Vagina (tissue), 2 donors: Measurements from ENCODE around the gene CNTNAP5. TPM values are rescaled to one million over a fixed set of nuclear protein-coding genes. Genes with fewer than 3 reads are reported as not detected.

ENCODE experiments used
- DNase-seq, 2 donors: peaks; one replicate each; pipeline ENCODE4 v3.0.0-alpha.2; 2017; ENCODE audit errors: extremely low spot score in 2 of 2
- H3K27ac ChIP-seq: fragments of 200-600 bp; sonication (generic); one replicate; pipeline ENCODE4 v1.5.1; 2019
- H3K27me3 ChIP-seq: fragments of 200-600 bp; sonication (generic); one replicate; pipeline ENCODE4 v1.5.1; 2019
- H3K36me3 ChIP-seq, 2 donors: fragments of 200-600 bp; sonication (generic); one replicate each; pipeline ENCODE4 v1.5.1; 2017 to 2019
- H3K4me1 ChIP-seq: fragments of 200-600 bp; sonication (generic); one replicate; pipeline ENCODE4 v1.5.1; 2019
- H3K4me3 ChIP-seq, 2 donors: fragments of 200-600 bp; sonication (generic); 1 replicate in 1 of 2; 2 replicates in 1 of 2; pipeline ENCODE4 v1.5.1; 2016 to 2019
- H3K9me3 ChIP-seq: fragments of 200-600 bp; sonication (generic); one replicate; pipeline ENCODE4 v1.5.1; 2019
- POLR2A ChIP-seq, 2 donors: fragments of 450-650 bp; IDR thresholded peaks; one replicate each; pipeline ENCODE4 v1.6.1; 2017; ENCODE audit warnings: antibody characterized with exemption in 2 of 2, mild to moderate bottlenecking in 2 of 2, moderate library complexity in 2 of 2
- POLR2AphosphoS5 ChIP-seq, 2 donors: sonication (generic); formaldehyde crosslinking; IDR thresholded peaks; one replicate each; pipeline ENCODE4 v1.9.0; 2017; ENCODE audit warnings: antibody characterized with exemption in 2 of 2, mild to moderate bottlenecking in 2 of 2, low read depth in 1 of 2; ENCODE audit not compliant: insufficient read depth in 1 of 2
- intact Hi-C: fragments of 100-400 bp; cut with DNase I; formaldehyde crosslinking; loops from one replicate; pipeline ENCODE4 v1.15.1; 2023
- total RNA-seq: library from RNA; depleted of rRNA; stranded (reverse); fragments of >200 nt; gene quantifications from one replicate; pipeline ENCODE4 v1.2.3, GENCODE V29; 2016
- TF ChIP-seq, protein P1 (sequence below), 3 experiments: fragments of 450-650 bp in 2 of 3; fragments of 200-600 bp in 1 of 3; sonication (generic) in 1 of 3; IDR thresholded peaks; one replicate each; pipeline ENCODE4 v1.5.1; 2017 to 2019; ENCODE audit warnings: antibody characterized with exemption in 3 of 3, mild to moderate bottlenecking in 2 of 3, moderate library complexity in 2 of 3

Gene CNTNAP5
- total RNA-seq, 1 donor from 2014 or later = not detected

DNA sequence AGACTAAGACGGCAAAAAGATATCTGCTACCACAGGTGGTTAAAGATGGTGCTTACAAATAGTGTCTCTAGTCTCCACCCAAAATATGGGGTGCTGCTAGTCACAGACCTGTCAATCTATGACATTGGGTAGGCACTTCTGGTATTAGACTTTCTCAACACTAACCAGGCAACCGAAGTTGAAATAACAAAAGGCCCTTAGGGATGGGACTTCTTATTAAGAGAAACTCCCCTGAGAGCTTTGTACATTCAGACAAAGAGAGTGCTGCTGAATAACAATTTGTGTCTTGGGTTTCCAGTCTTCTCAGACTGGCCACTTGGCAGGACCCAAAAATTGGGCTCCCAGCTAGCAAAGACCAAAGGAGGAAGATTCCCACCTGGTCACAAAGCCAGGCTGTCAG is 310.0 kb downstream of the CNTNAP5 start:
- no peak for TF ChIP-seq POLR2AphosphoS5 (IDR thresholded peaks at IDR 0.05; ENCODE audit: insufficient read depth in 1 of 2, low read depth in 1 of 2)
- TF ChIP-seq, protein P1, sequence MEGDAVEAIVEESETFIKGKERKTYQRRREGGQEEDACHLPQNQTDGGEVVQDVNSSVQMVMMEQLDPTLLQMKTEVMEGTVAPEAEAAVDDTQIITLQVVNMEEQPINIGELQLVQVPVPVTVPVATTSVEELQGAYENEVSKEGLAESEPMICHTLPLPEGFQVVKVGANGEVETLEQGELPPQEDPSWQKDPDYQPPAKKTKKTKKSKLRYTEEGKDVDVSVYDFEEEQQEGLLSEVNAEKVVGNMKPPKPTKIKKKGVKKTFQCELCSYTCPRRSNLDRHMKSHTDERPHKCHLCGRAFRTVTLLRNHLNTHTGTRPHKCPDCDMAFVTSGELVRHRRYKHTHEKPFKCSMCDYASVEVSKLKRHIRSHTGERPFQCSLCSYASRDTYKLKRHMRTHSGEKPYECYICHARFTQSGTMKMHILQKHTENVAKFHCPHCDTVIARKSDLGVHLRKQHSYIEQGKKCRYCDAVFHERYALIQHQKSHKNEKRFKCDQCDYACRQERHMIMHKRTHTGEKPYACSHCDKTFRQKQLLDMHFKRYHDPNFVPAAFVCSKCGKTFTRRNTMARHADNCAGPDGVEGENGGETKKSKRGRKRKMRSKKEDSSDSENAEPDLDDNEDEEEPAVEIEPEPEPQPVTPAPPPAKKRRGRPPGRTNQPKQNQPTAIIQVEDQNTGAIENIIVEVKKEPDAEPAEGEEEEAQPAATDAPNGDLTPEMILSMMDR (IDR thresholded peaks at IDR 0.05) = no peak
- no peak for TF ChIP-seq POLR2A (IDR thresholded peaks at IDR 0.05)
- no peaks in the 10 kb centered on the region for H3K27me3 ChIP-seq
- no peak for DNase-seq

DNA sequence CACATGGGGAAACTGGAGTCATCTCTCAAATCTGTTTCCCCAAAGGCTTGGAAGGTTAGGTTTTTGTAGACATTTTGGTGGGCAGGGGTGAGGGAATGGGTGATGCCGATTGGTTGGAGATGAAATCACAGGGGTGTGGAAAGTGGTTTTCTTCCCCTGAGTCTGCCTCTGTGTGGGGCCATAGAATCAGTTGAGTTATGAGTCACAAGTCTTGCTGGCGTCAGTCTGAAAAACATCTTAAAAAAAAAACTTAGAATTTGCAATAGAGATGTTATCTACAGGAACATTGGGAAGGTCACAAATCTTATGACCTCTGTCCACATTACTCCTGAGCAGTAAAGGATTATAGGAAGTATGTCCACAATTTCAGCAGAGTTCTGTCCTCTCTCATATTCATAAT is 314.6 kb downstream of the CNTNAP5 start:
- no peaks in the 10 kb centered on the region for H3K4me1 ChIP-seq
- no peaks in the 10 kb centered on the region for H3K9me3 ChIP-seq
- DNase-seq = no peak
- no peak overlapping the region for H3K4me3 ChIP-seq
- H3K27me3 ChIP-seq = no peaks in the 10 kb centered on the region
- H3K27ac ChIP-seq = no peak overlapping the region
- TF ChIP-seq POLR2A (IDR thresholded peaks at IDR 0.05) = no peak
- TF ChIP-seq, protein P1 (IDR thresholded peaks at IDR 0.05) = no peak
- no peak for TF ChIP-seq POLR2AphosphoS5 (IDR thresholded peaks at IDR 0.05; ENCODE audit: insufficient read depth in 1 of 2, low read depth in 1 of 2)
- intact Hi-C loops = no loop called here
- H3K36me3 ChIP-seq = no peaks in the 10 kb centered on the region

More for the DNA sequence above, 310.0 kb downstream of the CNTNAP5 start:
- Histone ChIP-seq H3K4me3 (no peak overlapping the region), H3K36me3 (no peaks in the 10 kb centered on the region), H3K9me3 (no peaks in the 10 kb centered on the region), H3K27ac (no peak overlapping the region), H3K4me1 (no peaks in the 10 kb centered on the region)
- intact Hi-C loops = no loop called here

DNA sequence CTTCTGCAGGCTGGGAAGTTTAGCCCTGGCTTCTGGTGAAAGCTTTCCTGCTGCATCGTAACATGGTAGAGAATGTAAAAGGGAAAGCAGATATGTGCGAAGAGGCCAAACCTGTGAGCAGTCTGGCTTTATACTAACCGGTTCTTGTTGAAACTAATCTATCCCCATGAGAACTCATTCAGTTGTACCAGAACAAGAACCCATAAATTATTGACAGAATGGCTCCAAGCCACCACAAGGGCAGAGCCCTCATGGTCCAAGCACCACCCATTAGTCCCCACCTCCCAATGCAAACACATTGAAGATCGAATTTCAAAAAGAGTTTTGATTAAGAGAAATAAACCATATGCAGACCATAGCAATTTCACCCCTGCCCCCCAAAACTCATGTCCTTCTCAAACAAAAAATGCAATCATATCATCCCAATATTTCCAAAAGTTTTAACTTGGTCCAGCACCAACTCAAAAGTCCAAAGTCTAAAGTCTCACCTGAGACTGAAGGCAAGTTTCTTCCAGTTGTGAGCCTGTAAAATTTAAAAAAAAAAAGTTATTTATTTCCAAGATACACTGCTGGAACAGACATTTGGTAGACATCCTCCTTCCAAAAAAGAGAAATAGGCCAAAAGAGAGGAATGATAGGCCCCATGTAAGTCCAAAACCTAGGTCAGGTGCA is 318.9 kb downstream of the CNTNAP5 start:
- Histone ChIP-seq H3K27me3 (no peaks in the 10 kb centered on the region), H3K4me3 (no peak overlapping the region), H3K27ac (no peak overlapping the region), H3K9me3 (no peaks in the 10 kb centered on the region), H3K36me3 (no peaks in the 10 kb centered on the region), H3K4me1 (no peaks in the 10 kb centered on the region)
- TF ChIP-seq POLR2A (IDR thresholded peaks at IDR 0.05) (no peak), POLR2AphosphoS5 (IDR thresholded peaks at IDR 0.05; ENCODE audit: insufficient read depth in 1 of 2, low read depth in 1 of 2) (no peak)
- TF ChIP-seq, protein P1 (IDR thresholded peaks at IDR 0.05) = no peak
- no peak for DNase-seq
- intact Hi-C loops = no loop called here

DNA sequence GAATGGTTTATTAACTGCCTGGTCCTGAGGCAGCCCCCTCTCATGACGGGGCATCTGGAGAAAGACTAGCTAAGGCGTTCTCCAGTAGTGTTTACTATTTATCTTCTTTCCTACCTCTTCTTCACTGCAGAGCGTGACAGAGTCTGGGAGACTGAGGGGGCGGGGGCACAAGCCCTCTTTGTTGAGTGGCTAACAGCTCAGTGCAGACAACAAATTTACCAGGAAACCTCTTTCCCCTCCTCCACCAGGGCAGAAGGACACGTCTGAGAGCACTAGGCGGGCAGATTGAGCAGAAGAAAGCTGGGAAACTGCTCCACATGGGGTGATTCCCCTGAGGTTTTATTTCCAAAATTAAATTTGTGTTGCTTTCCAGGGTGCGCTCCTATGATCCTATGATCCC is 322.1 kb downstream of the CNTNAP5 start:
- no peak for TF ChIP-seq POLR2AphosphoS5 (IDR thresholded peaks at IDR 0.05; ENCODE audit: insufficient read depth in 1 of 2, low read depth in 1 of 2)
- no peak for TF ChIP-seq POLR2A (IDR thresholded peaks at IDR 0.05)
- TF ChIP-seq, protein P1 (IDR thresholded peaks at IDR 0.05) = no peak
- intact Hi-C loops = no loop called here
- H3K27ac ChIP-seq = no peak overlapping the region

DNA sequence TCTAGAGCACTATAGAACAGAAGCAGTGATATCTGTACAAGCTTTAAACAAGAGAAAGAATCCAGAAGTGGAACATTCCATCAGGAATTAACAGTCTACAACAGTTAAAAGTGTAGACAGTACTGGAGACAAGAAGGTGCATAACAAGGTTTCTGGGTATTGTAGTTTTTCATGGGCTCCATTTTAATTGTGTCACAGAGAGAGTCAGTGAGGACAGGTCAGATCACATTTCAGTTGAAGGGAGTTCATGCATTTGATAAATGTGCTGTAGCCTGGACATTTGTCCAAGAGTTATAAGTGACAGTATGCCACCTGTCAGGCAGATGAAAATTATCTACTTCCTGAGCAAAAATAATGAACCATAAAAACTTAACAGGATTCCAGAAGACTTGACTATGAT is 328.6 kb downstream of the CNTNAP5 start:
- no peak overlapping the region for H3K4me3 ChIP-seq
- no peaks in the 10 kb centered on the region for H3K9me3 ChIP-seq
- H3K36me3 ChIP-seq = no peaks in the 10 kb centered on the region
- H3K27ac ChIP-seq = no peak overlapping the region
- intact Hi-C loops = no loop called here
- H3K4me1 ChIP-seq = no peaks in the 10 kb centered on the region
- no peaks in the 10 kb centered on the region for H3K27me3 ChIP-seq
- no peak for DNase-seq
- TF ChIP-seq POLR2A (IDR thresholded peaks at IDR 0.05) = no peak
- TF ChIP-seq, protein P1 (IDR thresholded peaks at IDR 0.05) = no peak
- no peak for TF ChIP-seq POLR2AphosphoS5 (IDR thresholded peaks at IDR 0.05; ENCODE audit: insufficient read depth in 1 of 2, low read depth in 1 of 2)

More for the DNA sequence above, 322.1 kb downstream of the CNTNAP5 start:
- Histone ChIP-seq H3K36me3 (no peaks in the 10 kb centered on the region), H3K4me1 (no peaks in the 10 kb centered on the region), H3K4me3 (no peak overlapping the region), H3K27me3 (no peaks in the 10 kb centered on the region), H3K9me3 (no peaks in the 10 kb centered on the region)
- DNase-seq = no peak
